ENCODE measurements around the gene HS3ST5. TPM values are rescaled to one million over a fixed set of nuclear protein-coding genes. Genes with fewer than 3 reads are reported as not detected.

Gene HS3ST5
- total and polyA plus RNA-seq, 4 donors = not detected

- H3K36me3 ChIP-seq (ENCODE audit: control insufficient read depth in 4 of 4, insufficient read depth in 3 of 4, low read depth in 1 of 4, low read length in 3 of 4) = no peaks in the 10 kb centered on the region
- H3K9me3 ChIP-seq (ENCODE audit: control insufficient read depth in 4 of 4, low read length in 3 of 4) = no peaks in the 10 kb centered on the region
- WGBS = 70% methylated on average over 3 of the region's 3 CpGs
- DNase-seq (ENCODE audit: low spot score) = no peak
- no peak overlapping the region for H3K27ac ChIP-seq (ENCODE audit: low read depth in 1 of 2, low read length in 2 of 2)
- no peak overlapping the region for H3K4me3 ChIP-seq (ENCODE audit: low read depth in 1 of 3, low read length in 3 of 3)
- no peaks in the 10 kb centered on the region for H3K4me1 ChIP-seq (ENCODE audit: control insufficient read depth in 4 of 4, insufficient read depth in 4 of 4, low read length in 3 of 4)
- H3K27me3 ChIP-seq (ENCODE audit: control insufficient read depth in 4 of 4, insufficient read depth in 4 of 4, low read length in 3 of 4) = no peaks in the 10 kb centered on the region
- TF ChIP-seq RXRA (IDR thresholded peaks at IDR 0.05) = no peak
- no peak for TF ChIP-seq REST (IDR thresholded peaks at IDR 0.05)
- no peak for TF ChIP-seq HNF4A (conservative IDR thresholded peaks at IDR 0.05)
- no peak for TF ChIP-seq JUND (IDR thresholded peaks at IDR 0.05)
- no peak for TF ChIP-seq ZBTB33 (IDR thresholded peaks at IDR 0.05)
- TF ChIP-seq GABPA (IDR thresholded peaks at IDR 0.05 in 1 of 2, conservative IDR thresholded peaks at IDR 0.05 in 1 of 2) = no peak
- TF ChIP-seq, protein P1, sequence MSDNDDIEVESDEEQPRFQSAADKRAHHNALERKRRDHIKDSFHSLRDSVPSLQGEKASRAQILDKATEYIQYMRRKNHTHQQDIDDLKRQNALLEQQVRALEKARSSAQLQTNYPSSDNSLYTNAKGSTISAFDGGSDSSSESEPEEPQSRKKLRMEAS (IDR thresholded peaks at IDR 0.05) = no peak
- TF ChIP-seq SP1 (IDR thresholded peaks at IDR 0.05) = no peak
- TF ChIP-seq TAF1 (conservative IDR thresholded peaks at IDR 0.05) = no peak
- TF ChIP-seq HNF4G (IDR thresholded peaks at IDR 0.05) = no peak
- no peak for TF ChIP-seq FOXA1 (IDR thresholded peaks at IDR 0.05)
- no peak for TF ChIP-seq NR2F2 (IDR thresholded peaks at IDR 0.05)
- TF ChIP-seq FOXA2 (IDR thresholded peaks at IDR 0.05) = no peak
- H3K9ac ChIP-seq (ENCODE audit: low read depth in 1 of 2, low read length in 2 of 2) = no peak overlapping the region
Observed at GRCh38 chr6:114083251-114083650, 259.6 kb downstream of the HS3ST5 start.

- 61% methylated on average over 3 of the region's 3 CpGs for WGBS
Observed at GRCh38 chr6:114081730-114082129, 261.1 kb downstream of the HS3ST5 start.

More at GRCh38 chr6:114081730-114082129, 261.1 kb downstream of the HS3ST5 start:
- Histone ChIP-seq H3K9ac (ENCODE audit: low read depth in 1 of 2, low read length in 2 of 2) (no peak overlapping the region), H3K27me3 (ENCODE audit: control insufficient read depth in 4 of 4, insufficient read depth in 4 of 4, low read length in 3 of 4) (no peaks in the 10 kb centered on the region), H3K4me3 (ENCODE audit: low read depth in 1 of 3, low read length in 3 of 3) (no peak overlapping the region), H3K9me3 (ENCODE audit: control insufficient read depth in 4 of 4, low read length in 3 of 4) (no peaks in the 10 kb centered on the region), H3K36me3 (ENCODE audit: control insufficient read depth in 4 of 4, insufficient read depth in 3 of 4, low read depth in 1 of 4, low read length in 3 of 4) (no peaks in the 10 kb centered on the region), H3K4me1 (ENCODE audit: control insufficient read depth in 4 of 4, insufficient read depth in 4 of 4, low read length in 3 of 4) (no peaks in the 10 kb centered on the region), H3K27ac (ENCODE audit: low read depth in 1 of 2, low read length in 2 of 2) (no peak overlapping the region)
- TF ChIP-seq FOXA2 (IDR thresholded peaks at IDR 0.05) = no peak
- no peak for TF ChIP-seq RXRA (IDR thresholded peaks at IDR 0.05)
- TF ChIP-seq HNF4A (conservative IDR thresholded peaks at IDR 0.05) = no peak
- TF ChIP-seq FOXA1 (IDR thresholded peaks at IDR 0.05) = no peak
- no peak for TF ChIP-seq REST (IDR thresholded peaks at IDR 0.05)
- no peak for TF ChIP-seq HNF4G (IDR thresholded peaks at IDR 0.05)
- TF ChIP-seq, protein P2, sequence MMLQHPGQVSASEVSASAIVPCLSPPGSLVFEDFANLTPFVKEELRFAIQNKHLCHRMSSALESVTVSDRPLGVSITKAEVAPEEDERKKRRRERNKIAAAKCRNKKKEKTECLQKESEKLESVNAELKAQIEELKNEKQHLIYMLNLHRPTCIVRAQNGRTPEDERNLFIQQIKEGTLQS (IDR thresholded peaks at IDR 0.05) = no peak
- TF ChIP-seq SP1 (IDR thresholded peaks at IDR 0.05) = no peak
- TF ChIP-seq, protein P1 (IDR thresholded peaks at IDR 0.05) = no peak
- no peak for DNase-seq (ENCODE audit: low spot score)
